K562 (cell line): ENCODE measurements around the gene PANK2. TPM values are rescaled to one million over a fixed set of nuclear protein-coding genes. Genes with fewer than 3 reads are reported as not detected.

Source experiments
- ATF7 ChIP-seq: fragments of 450-650 bp; IDR thresholded peaks from 2 replicates; pipeline ENCODE4 v1.7.1; 2014; ENCODE audit warnings: mild to moderate bottlenecking, moderate library complexity
- CBX5 ChIP-seq: IDR thresholded peaks from 2 replicates; pipeline ENCODE4 v1.6.1; 2014; ENCODE audit warnings: low read depth, borderline replicate concordance
- DPF2 ChIP-seq: fragments of 450-650 bp; IDR thresholded peaks from 2 replicates; pipeline ENCODE4 v1.6.1; 2016
- E2F4 ChIP-seq: sonication (generic); formaldehyde crosslinking; IDR thresholded peaks from 2 replicates; pipeline ENCODE4 v1.8.0; 2022; ENCODE audit warnings: mild to moderate bottlenecking, low read depth, missing genetic modification reagents
- ESRRA ChIP-seq: fragments of 450-650 bp; IDR thresholded peaks from 2 replicates; pipeline ENCODE4 v1.6.1; 2014; ENCODE audit warnings: low read depth, mild to moderate bottlenecking, moderate library complexity, borderline replicate concordance
- GTF2E2 ChIP-seq: fragments of 200-800 bp; sonication (Bioruptor generic); IDR thresholded peaks from 2 replicates; pipeline ENCODE4 v1.6.1; 2016; ENCODE audit warnings: missing genetic modification characterization, missing compliant biosample characterization
- GTF2F1 ChIP-seq: IDR thresholded peaks from 2 replicates; pipeline ENCODE4 v1.6.1; 2011; ENCODE audit warnings: low read depth, low read length, improper control_type of control experiment
- HBP1 ChIP-seq: fragments of 450-650 bp; formaldehyde crosslinking; IDR thresholded peaks from 2 replicates; pipeline ENCODE4 v1.4.0; 2022; ENCODE audit warnings: missing genetic modification characterization
- HEY1 ChIP-seq: fragments of 250-450 bp; sonication (Bioruptor Pico); IDR thresholded peaks from 2 replicates; pipeline ENCODE4 v1.5.0; 2020; ENCODE audit warnings: mild to moderate bottlenecking, moderate library complexity, borderline replicate concordance
- HMG20A ChIP-seq: fragments of 450-650 bp; formaldehyde crosslinking; conservative IDR thresholded peaks from 2 replicates; pipeline ENCODE4 v1.4.0; 2020; ENCODE audit warnings: mild to moderate bottlenecking, mixed read lengths
- KLF13 ChIP-seq: fragments of 450-650 bp; IDR thresholded peaks from 2 replicates; pipeline ENCODE4 v1.6.1; 2016; ENCODE audit warnings: missing genetic modification characterization, low read depth, mild to moderate bottlenecking, missing compliant biosample characterization, moderate library complexity, borderline replicate concordance
- MNT ChIP-seq, 2 experiments: fragments of 450-650 bp; conservative IDR thresholded peaks; 2 replicates each; pipeline ENCODE4 v1.6.1; 2017; ENCODE audit warnings: mild to moderate bottlenecking in 2 of 2, moderate library complexity in 2 of 2
- NCOA6 ChIP-seq: fragments of 450-650 bp; IDR thresholded peaks from 2 replicates; pipeline ENCODE4 v1.6.1; 2017; ENCODE audit warnings: mild to moderate bottlenecking
- NEUROD1 ChIP-seq: fragments of 150-350 bp; IDR thresholded peaks from 2 replicates; pipeline ENCODE4 v1.6.1; 2014; ENCODE audit warnings: borderline replicate concordance, low read length, low read depth; ENCODE audit not compliant: partially characterized antibody
- PKNOX1 ChIP-seq: fragments of 450-650 bp; IDR thresholded peaks from 2 replicates; pipeline ENCODE4 v1.6.1; 2016
- SP2 ChIP-seq: IDR thresholded peaks from 2 replicates; pipeline ENCODE4 v1.6.1; 2011; ENCODE audit warnings: mild to moderate bottlenecking, low read depth, low read length, moderate library complexity; ENCODE audit not compliant: poor library complexity, severe bottlenecking; ENCODE audit errors: extremely low read depth
- TOE1 ChIP-seq, 2 experiments: fragments of 450-650 bp in 1 of 2; sonication (generic) in 1 of 2; formaldehyde crosslinking in 1 of 2; IDR thresholded peaks; 2 replicates each; pipeline versions ENCODE4 v1.7.1 to v1.8.0; 2016 to 2022; ENCODE audit warnings: borderline replicate concordance in 2 of 2, mild to moderate bottlenecking in 2 of 2, antibody characterized with exemption in 1 of 2, inconsistent platforms in 1 of 2, low read depth in 1 of 2, missing genetic modification reagents in 1 of 2, moderate library complexity in 1 of 2
- ZBTB5 ChIP-seq: fragments of 450-650 bp; IDR thresholded peaks from 2 replicates; pipeline ENCODE4 v1.6.1; 2017; ENCODE audit warnings: antibody characterized with exemption
- ZNF431 ChIP-seq: sonication (generic); formaldehyde crosslinking; IDR thresholded peaks from 2 replicates; pipeline ENCODE4 v1.8.0; 2022; ENCODE audit warnings: mild to moderate bottlenecking, missing genetic modification reagents
- polyA plus RNA-seq, 8 experiments: library from polyadenylated mRNA; depleted of rRNA in 4 of 8; stranded (reverse) in 5 of 8; unstranded in 3 of 8; fragments of >200 nt; fragmentation: Nextera tagmentation in 2 of 8; fragmentation: Illumina TruSeq in 1 of 8; extraction: Ambion mirVana in 2 of 8; extraction: Trizol in 1 of 8; gene quantifications; 2 replicates each; pipeline versions ENCODE4 v1.2.1 to v1.2.3, GENCODE V29; 2011 to 2014; ENCODE audit warnings: inconsistent platforms in 1 of 8, missing spikeins in 1 of 8
- total RNA-seq, 7 experiments: library from RNA; depleted of rRNA in 6 of 7; stranded (reverse); fragments of >200 nt in 6 of 7; fragmentation: Illumina TruSeq in 2 of 7; extraction: Trizol in 2 of 7; gene quantifications; 2 replicates each; pipeline versions ENCODE4 v1.2.1 to v1.2.3, GENCODE V29; 2011 to 2021; ENCODE audit warnings: low replicate concordance in 1 of 7

PANK2 gene
- total and polyA plus RNA-seq, 9 of the 15 experiments (the other 6 are each of a cell fraction or from before 2014, with no cell fraction given): 14.9 to 43.5 (median 31.4) TPM

- TF ChIP-seq E2F4 (CRISPR knock-in tag) (no peak), ESRRA (peak; percentile 52; the same call in 1 of the 2 replicates), CBX5 (no peak), SP2 (peak; percentile 87), HEY1 (CRISPR knock-in tag) (no peak), PKNOX1 (peak; percentile 100), MNT (conservative IDR thresholded peaks at IDR 0.05) (peak; percentile 56 to 67; a peak in 3 of 4 replicates), NEUROD1 (peak; percentile 93), HMG20A (CRISPR knock-in tag) (no peak), ZBTB5 (no peak), NCOA6 (peak; percentile 85), GTF2E2 (peak; percentile 52; the same call in 1 of the 2 replicates), GTF2F1 (no peak), HBP1 (CRISPR knock-in tag) (peak; percentile 70; the same call in 1 of the 2 replicates), ATF7 (peak; percentile 71; the same call in 1 of the 2 replicates), DPF2 (0 out of 2 replicates have a peak, but pooled peaks have one; percentile 40), TOE1 (IDR thresholded peaks at IDR 0.05; ENCODE audit: borderline replicate concordance) (peak; percentile 38; the same call in 1 of the 2 replicates), TOE1 (CRISPR knock-in tag; IDR thresholded peaks at IDR 0.05; ENCODE audit: borderline replicate concordance, low read depth) (no peak), ZNF431 (CRISPR knock-in tag) (0 out of 2 replicates have a peak, but pooled peaks have one; percentile 20), KLF13 (tag) (0 out of 2 replicates have a peak, but pooled peaks have one; percentile 34)
These were observed at the start of gene PANK2 (continued) for GRCh38 chr20:3888622-3889488.
